ENCODE data around the gene MORN1.

The MORN1 gene

GRCh38 chr1:2384941-2385481, 6.3 kb downstream of the MORN1 start:
- no peak for DNase-seq

- DNase-seq: no peak
Observed at GRCh38 chr1:2384130-2384860, 7.1 kb downstream of the MORN1 start.

- no peak for DNase-seq
Observed at GRCh38 chr1:2383576-2383975, 7.8 kb downstream of the MORN1 start.

DNA sequence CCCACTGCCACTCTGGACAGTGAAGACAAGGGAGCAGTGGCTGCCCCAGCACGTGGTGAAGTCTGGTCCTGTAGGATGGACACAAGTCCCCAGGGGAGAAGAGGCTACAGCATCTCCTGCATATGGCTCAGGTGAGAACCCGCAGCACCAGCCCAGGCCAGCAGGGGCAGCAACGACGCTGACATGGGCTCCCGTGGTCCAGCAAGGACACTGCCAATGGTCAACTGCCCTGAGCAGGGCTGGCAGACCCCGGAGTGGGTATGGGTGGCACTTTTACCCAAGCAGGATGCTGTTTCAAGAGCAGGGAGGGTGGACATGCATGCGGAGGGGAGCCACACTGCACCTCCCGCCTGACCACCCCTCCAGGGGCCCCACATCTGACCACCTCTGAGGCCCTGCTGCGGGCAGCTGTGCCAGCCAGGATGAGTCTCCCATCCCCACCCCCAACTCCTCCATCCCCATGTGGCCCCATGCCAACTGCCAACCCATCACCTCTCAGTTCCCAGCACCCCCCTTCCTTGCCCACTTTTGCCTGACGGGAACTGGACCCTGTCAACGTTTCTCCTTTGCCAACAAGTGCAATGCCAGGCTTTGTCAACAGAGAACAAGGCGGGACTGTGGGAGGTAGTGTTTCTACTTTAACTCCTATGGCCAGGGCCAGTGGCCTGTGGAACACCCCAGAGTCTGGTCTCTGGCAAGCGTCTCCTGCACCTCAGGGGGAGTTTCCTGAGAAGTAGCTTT, 8.6 kb downstream of the MORN1 start:
- DNase-seq: peak; percentile 65

DNA sequence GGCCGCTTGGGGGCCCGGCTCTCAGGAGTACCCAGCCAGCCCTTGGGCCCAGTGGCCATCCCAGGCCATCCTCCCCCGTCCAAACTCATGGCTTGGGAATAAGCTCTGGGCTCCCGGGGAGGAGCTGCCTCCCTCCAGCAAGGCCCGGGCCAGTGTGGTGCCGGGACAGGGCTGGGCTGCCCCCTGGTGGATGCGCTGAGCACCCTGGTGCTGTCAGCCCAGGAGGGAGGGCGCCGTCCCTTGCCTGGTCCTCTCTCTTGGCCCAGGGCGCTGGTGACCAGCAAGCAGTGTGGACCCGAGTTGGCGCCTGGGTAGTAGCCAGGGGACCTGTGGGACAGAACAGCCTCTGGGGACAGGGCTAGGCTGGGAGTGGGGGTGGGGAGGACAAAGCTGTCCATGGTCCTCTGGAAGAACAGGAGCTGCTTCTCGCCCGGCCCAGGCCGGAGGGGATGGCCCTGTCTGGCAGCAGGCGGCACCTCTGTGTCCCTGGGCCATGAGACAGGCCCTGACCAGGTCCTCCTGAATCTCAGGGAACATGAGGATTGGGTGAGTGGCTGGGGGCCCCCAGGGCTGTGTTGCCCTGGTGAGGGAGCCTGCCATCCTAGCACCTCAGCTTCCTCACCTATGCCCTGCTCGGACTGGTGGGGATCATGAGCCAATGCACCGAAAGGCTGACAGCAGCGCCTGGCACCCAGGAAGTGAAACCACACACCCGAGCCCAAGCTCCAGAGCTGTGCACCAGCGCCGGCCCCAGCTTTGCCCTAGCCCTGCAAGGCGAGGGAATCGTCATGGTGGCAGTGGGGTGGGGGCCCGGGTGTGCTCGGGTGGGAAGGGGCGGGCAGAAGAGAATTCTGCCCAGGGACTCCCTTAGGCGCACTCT, 9.4 kb downstream of the MORN1 start:
- DNase-seq: peak; percentile 88

DNA sequence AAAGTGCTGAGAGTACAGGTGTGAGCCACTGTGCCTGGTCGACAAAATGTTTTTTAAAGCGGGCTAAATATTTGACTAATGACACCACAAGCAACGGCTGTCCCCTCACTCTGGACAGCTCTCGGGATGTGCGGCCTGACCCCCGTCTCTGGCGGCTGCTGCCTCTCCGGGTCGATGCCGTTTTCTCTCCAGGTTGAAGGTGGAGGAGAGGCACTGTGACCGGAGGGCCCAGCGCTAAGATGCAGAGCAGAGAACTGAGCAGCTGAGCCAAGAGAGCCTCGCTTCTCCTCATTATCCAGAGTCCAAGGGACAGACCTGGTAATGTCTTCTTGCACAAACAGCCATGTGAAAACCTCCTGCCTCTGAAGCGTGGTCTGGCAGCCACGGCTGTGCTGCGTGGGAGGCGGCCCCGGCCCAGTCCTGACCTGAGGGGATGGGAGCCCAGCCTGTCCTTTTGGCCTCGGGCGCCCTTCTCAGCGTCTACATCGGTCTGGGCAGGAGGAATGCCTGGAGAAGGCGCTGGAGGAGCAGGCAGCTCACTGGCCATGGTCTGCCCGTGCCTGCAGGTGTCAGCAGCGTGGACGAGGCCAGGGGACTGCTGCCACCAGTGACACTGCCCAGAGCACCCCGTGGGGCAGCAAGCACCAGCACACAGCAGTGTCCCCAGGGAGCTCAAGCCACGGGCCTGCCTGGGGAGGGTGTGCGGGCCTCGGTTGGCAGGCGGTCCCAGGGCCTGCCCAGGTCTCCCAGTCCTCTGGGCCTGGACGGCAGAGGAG, 10.3 kb downstream of the MORN1 start:
- DNase-seq: no peak

DNA sequence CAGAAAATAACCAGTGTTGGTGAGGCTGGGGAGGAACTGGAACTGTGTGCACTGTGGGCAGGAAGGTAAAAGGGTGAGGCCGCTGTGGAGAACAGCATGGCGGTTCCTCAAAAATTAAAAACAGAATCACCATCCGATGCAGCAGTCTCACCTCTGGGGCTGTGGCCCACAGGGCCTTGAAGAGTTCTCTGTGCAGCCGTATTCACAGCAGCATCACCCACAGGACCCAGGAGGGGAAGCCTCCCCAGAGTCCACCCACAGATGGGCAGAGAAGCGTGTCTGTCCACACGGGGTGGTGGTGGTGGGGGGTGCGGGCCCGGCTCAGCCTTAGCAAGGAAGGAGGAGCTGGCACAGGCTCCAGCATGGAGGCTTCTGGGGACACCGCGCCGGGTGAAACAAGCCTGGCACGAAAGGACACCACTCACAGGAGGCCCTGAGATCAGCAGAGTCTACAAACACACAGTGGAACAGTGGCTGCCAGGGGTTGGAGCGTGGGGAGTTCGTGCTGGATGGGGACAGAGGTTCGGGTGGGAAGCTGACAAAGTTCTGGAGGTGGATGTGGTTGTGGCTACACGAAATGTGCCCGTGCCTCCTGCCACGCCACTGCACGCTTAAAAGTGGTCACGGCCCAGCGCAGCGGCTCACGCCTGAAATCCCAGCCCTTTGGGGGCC, 11.5 kb downstream of the MORN1 start:
- no peak for DNase-seq

GRCh38 chr1:2378956-2379732, 12.2 kb downstream of the MORN1 start:
- no peak for DNase-seq

GRCh38 chr1:2378441-2378851, 12.9 kb downstream of the MORN1 start:
- DNase-seq: no peak

- no peak for DNase-seq
Observed at GRCh38 chr1:2377751-2378440, 13.5 kb downstream of the MORN1 start.

GRCh38 chr1:2376931-2377672, 14.3 kb downstream of the MORN1 start:
- no peak for DNase-seq

DNA sequence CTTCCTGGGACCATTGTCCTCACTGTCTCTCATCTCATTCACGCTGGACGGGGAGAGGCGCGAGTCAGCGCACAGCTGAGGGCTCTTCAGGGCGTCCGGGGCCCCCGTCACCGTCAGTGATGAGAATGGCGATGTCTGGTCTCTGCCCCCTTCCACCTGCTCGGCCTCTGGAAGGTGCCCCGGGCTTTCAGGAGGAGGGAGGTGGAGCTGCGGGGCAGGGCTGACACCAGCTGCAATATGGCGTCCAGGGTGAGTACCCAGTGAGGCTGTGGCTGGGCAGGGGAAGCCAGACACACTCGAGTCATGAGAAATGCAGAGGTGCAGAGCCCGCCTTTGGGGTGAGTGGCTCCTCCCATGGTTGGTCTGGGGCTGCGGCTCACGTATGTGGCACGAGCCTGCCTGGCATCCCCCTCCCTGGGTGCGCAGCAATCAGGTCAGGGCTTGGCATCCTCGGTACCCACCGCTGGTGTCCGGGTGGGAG, 15.1 kb downstream of the MORN1 start:
- no peak for DNase-seq

GRCh38 chr1:2375923-2376260, 15.5 kb downstream of the MORN1 start:
- no peak for DNase-seq

- no peak for DNase-seq
Observed at GRCh38 chr1:2375246-2375922, 16.0 kb downstream of the MORN1 start.

- no peak for DNase-seq
Observed at GRCh38 chr1:2374252-2375155, 16.9 kb downstream of the MORN1 start.

- DNase-seq: no peak
Observed at GRCh38 chr1:2373551-2374251, 17.7 kb downstream of the MORN1 start.

Data from stimulated activated CD8-positive, alpha-beta memory T cell treated with anti-CD3 and anti-CD28 coated beads, Interleukin-4, amount 100 ng/mL, for 48 hours (primary cell).